Brain pericyte (primary cell): ENCODE results near the gene CLCNKB.

Experiments
- DNase-seq: peaks from one replicate; pipeline ENCODE4 v3.0.0-alpha.2; 2012; ENCODE audit warnings: low read depth, low spot score

The CLCNKB gene

GRCh38 chr1:16093611-16094010, 50.0 kb downstream of the CLCNKB start:
- DNase-seq = no peak

DNA sequence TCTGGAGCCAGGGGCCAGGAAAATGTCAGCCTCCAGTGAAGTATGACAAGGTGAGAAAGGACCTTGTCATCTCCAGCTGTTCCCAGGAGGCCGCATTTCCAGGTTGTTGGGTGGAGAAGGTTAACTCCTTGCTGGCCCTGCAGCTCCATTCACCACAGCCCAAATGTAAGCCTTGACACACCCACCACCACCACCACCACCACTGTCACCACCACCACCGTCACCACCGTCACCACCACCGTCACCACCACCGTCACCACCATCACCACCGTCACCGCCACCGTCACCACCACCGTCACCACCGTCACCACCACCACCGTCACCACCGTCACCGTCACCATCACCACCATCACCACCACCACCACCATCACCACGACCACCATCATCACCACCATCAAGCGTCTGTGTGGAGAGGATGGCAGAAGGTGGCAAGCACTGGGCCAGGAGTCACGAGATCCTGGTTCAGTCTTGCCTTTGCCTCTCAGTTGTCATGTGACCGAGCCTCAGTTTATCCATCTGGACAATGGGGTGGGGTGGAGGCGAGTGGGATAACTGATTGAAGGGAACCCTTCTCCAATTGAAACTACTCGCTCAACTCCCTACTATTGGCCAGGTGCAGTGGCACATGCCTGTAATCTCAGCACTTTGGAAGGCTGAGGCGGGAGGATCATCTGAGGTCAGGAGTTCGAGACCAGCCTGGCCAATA, 51.0 kb downstream of the CLCNKB start:
- DNase-seq = no peak

- DNase-seq = no peak
These were observed 51.9 kb downstream of the CLCNKB start for GRCh38 chr1:16095447-16095846.

DNA sequence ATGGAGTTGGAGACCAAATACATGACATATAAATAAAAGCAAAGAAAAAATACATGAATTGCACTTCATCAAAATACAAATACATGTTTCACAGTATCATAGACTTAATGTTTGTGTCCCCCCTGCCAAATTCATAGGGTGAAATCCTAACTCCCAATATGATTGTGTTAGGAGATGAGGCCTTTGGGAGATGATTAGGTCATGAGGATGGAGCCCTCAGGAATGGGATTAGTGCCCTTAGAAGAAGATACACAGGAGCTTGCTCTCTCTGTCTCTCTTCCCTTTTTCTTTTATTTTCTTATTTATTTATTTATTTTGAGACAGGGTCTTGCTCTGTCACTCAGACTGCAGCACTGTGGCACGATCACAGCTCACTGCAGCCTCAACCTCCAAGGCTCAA, 55.8 kb downstream of the CLCNKB start:
- no peak for DNase-seq

- no peak for DNase-seq
These were observed 58.0 kb downstream of the CLCNKB start for GRCh38 chr1:16101623-16102022.
